Glomerular visceral epithelial cell (primary cell): ENCODE data around the gene KNDC1.
"Not testable (repeated sequence)": the region's sequence is repeated elsewhere in the genome, so short reads cannot be mapped to it uniquely, and the experiment has no call there.

Source experiments
- DNase-seq: peaks from one replicate; pipeline ENCODE4 v3.0.0-alpha.2; 2016; ENCODE audit errors: extremely low spot score

Gene KNDC1

GRCh38 chr10:133140417-133141143 is 19.4 kb upstream of the KNDC1 start:
- DNase-seq = no peak

GRCh38 chr10:133141144-133141957 is 18.7 kb upstream of the KNDC1 start:
- DNase-seq = no peak

GRCh38 chr10:133141958-133142340 is 18.1 kb upstream of the KNDC1 start:
- DNase-seq = no peak

GRCh38 chr10:133142523-133143199 is 17.4 kb upstream of the KNDC1 start:
- no peak for DNase-seq

- DNase-seq = no peak
Measured at GRCh38 chr10:133143200-133143533, 16.9 kb upstream of the KNDC1 start.

- no peak for DNase-seq
Measured at GRCh38 chr10:133143546-133143945, 16.5 kb upstream of the KNDC1 start.

GRCh38 chr10:133144771-133145170 is 15.2 kb upstream of the KNDC1 start:
- DNase-seq = no peak

GRCh38 chr10:133150226-133150625 is 9.8 kb upstream of the KNDC1 start:
- DNase-seq = no peak

GRCh38 chr10:133150656-133151055 is 9.4 kb upstream of the KNDC1 start:
- no peak for DNase-seq

- not testable (repeated sequence) for DNase-seq
Measured at GRCh38 chr10:133151071-133151470, 8.9 kb upstream of the KNDC1 start.

- no peak for DNase-seq
Measured at GRCh38 chr10:133151543-133151972, 8.5 kb upstream of the KNDC1 start.

GRCh38 chr10:133154411-133154810 is 5.6 kb upstream of the KNDC1 start:
- no peak for DNase-seq

- DNase-seq = no peak
Measured at GRCh38 chr10:133154996-133155778, 4.8 kb upstream of the KNDC1 start.

GRCh38 chr10:133156674-133157579 is 3.1 kb upstream of the KNDC1 start:
- no peak for DNase-seq

GRCh38 chr10:133157662-133158436 is 2.2 kb upstream of the KNDC1 start:
- DNase-seq = no peak

GRCh38 chr10:133158437-133158755 is 1.6 kb upstream of the KNDC1 start:
- no peak for DNase-seq

- peak; percentile 37 for DNase-seq
Measured at GRCh38 chr10:133158756-133159610, 1.0 kb upstream of the KNDC1 start.

- DNase-seq = no peak
Measured at GRCh38 chr10:133159611-133159949, 439 bp upstream of the KNDC1 start.

- DNase-seq = no peak
Measured at GRCh38 chr10:133160826-133161471, 930 bp downstream of the KNDC1 start.
